Brain microvascular endothelial cell (primary cell): Measurements from ENCODE around the gene CCDC157.

Experiments used
- DNase-seq: peaks from one replicate; pipeline ENCODE4 v3.0.0-alpha.2; 2020
- H3K27ac ChIP-seq: fragments of 250-450 bp; sonication (Bioruptor Pico); 2 replicates; pipeline ENCODE4 v1.5.1; 2020; ENCODE audit warnings: mild to moderate bottlenecking, moderate library complexity
- H3K27me3 ChIP-seq: fragments of 250-450 bp; sonication (Bioruptor Pico); replicated peaks from 2 replicates; pipeline ENCODE4 v1.5.1; 2020; ENCODE audit warnings: mild to moderate bottlenecking
- H3K36me3 ChIP-seq: fragments of 250-450 bp; sonication (Bioruptor Pico); replicated peaks from 2 replicates; pipeline ENCODE4 v1.5.1; 2020; ENCODE audit warnings: mild to moderate bottlenecking
- H3K4me3 ChIP-seq: 2 replicates; pipeline ENCODE4 v1.5.1; 2011; ENCODE audit warnings: low read depth, mild to moderate bottlenecking, control low read depth, low read length, moderate library complexity
- CTCF ChIP-seq: IDR thresholded peaks from 2 replicates; pipeline ENCODE4 v1.5.1; 2011; ENCODE audit warnings: low read depth, mild to moderate bottlenecking, moderate library complexity, low read length, control low read depth, inconsistent platforms; ENCODE audit errors: missing control alignments
- in situ Hi-C: cut with HindIII; loops from 2 replicates; pipeline ENCODE4 v1.10.0; 2017; ENCODE audit warnings: low sequenced_read_pairs, low pct_ligation_motif_present

Gene CCDC157

DNA sequence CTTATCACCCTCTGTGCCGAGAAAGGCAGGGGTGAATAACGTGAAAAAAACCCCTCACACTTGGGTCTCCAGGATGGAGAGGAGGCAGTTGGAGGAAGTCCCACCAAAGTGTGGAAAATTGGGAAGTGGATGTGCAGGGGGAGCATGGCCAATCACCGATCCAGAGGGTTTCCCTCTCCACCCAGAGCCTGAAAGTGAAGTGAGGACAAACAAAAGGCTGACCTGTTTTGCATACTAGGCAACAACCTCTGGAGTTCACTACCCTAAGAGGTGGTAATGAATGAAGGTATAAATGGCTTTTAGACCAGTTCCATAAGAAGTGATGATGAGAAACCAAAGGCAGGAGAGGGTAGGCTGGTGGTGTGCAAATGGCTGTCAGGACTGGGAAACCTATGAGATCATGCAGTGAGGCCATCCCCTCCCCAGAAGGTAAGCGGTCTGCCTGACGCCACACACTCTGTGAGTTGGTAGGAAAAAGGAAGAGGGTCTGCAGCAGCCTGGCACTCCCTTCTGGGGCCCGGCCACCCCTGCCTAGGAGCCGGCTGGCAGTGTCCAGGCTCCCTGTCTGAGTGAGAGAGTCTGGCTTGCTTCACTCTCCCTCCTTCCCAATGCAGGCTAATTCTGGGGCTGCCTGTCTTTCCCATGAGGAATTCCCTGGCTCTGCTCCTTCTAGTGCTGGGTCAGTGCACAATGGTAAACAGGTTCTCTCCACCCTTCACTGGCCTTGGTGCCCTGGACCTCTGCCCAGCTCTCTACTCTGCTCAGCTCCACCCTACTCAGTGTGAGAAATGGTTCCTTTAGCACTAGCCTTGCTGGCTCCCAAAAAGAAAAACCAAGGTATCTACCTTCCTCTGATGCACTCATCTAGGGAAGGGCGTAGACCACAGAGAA is 45.7 kb upstream of the CCDC157 start:
- in situ Hi-C loops = no loop called here
- TF ChIP-seq CTCF = no peak
- Histone ChIP-seq H3K4me3 (no peak overlapping the region), H3K27me3 (no peaks in the 10 kb centered on the region), H3K27ac (no peak overlapping the region), H3K36me3 (no peaks in the 10 kb centered on the region)
- DNase-seq = no peak

DNA sequence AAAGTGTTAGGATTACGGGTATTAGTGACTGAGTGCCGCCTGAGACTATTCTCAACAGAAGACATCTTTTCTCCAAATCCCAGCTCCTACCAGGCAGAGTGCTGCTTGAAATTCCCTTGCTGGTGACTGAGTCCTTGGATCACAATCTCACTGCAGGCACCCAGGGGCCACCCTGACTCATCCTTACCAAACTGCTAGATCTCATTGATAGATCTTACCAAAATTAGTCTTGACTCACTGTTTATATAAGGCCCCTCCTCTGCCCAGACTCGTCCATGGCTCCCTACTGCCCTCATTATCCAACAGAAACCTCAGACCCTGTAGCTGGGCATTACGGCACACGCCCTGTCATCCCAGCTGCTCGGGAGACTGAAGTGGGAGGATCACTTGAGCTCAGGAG is 44.8 kb upstream of the CCDC157 start:
- DNase-seq = peak; percentile 67
- Histone ChIP-seq H3K27me3 (no peaks in the 10 kb centered on the region), H3K36me3 (no peaks in the 10 kb centered on the region), H3K4me3 (no peak overlapping the region), H3K27ac (no peak overlapping the region)
- in situ Hi-C loops = no loop called here
- no peak for TF ChIP-seq CTCF

GRCh38 chr22:30313527-30314363 is 43.1 kb upstream of the CCDC157 start:
- DNase-seq = no peak
- H3K36me3 ChIP-seq = no peaks in the 10 kb centered on the region
- in situ Hi-C loops = no loop called here
- H3K27me3 ChIP-seq = no peaks in the 10 kb centered on the region
- H3K27ac ChIP-seq = no peak overlapping the region
- TF ChIP-seq CTCF = no peak
- no peak overlapping the region for H3K4me3 ChIP-seq

DNA sequence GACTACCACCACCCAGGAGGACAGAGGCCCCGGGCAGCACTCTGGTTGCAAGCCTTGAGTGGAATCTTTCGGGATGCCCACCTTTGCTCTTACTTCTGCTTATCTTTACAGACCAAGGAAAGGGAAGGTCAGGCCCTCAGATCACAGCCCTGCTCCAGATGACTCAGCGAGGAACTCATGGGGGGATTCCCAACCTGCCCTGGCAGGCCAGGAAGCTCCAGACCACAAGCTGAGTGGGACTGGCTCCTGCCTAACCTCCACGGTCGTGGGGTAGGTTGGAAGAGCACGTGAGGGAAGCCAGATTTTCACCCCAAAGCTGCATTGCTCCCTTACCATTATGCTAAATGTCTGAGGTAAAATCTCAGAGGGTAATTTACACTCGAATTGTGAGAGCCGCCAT is 41.9 kb upstream of the CCDC157 start:
- in situ Hi-C loops = no loop called here
- no peaks in the 10 kb centered on the region for H3K27me3 ChIP-seq
- DNase-seq = no peak
- no peak for TF ChIP-seq CTCF
- peaks cover 5% of the 10 kb centered on the region for H3K36me3 ChIP-seq
- no peak overlapping the region for H3K27ac ChIP-seq
- no peak overlapping the region for H3K4me3 ChIP-seq

DNA sequence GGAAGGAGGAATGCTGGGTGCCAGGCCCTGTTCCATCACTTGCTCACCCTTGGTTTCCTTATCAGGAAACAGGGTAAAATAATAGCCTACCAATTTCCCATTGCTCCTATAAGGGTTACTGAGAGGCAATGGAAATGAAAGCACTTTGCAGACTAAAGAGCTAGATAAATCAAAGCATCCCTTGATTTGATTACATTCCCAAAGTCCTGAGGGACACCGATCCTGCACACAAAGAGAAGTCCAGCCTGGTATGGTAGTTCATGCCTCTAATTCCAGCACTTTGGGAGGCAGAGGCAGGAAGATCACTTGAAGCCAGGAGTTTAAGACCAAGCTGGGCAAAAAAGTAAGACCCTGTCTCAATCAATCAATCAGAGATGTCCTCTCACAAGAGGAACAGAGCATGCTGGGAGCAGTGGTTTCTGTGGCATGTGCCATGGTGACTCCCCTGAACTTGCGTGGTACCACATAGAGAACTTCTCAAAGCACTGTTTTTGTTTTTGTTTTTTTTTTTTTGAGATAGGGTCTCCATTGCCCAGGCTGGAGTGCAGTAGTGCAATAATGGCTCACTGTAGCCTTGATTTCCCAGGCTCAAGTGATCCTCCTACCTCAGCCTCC is 40.7 kb upstream of the CCDC157 start:
- no peak for DNase-seq
- in situ Hi-C loops = no loop called here
- no peak for TF ChIP-seq CTCF

More for the DNA sequence above, 40.7 kb upstream of the CCDC157 start:
- Histone ChIP-seq H3K4me3 (no peak overlapping the region), H3K27me3 (no peaks in the 10 kb centered on the region), H3K36me3 (peaks cover 10% of the 10 kb centered on the region), H3K27ac (no peak overlapping the region)
